ENCODE results near the gene ALDH1B1. TPM values are rescaled to one million over a fixed set of nuclear protein-coding genes. Genes with fewer than 3 reads are reported as not detected.

The ALDH1B1 gene
- total and polyA plus RNA-seq, 2 donors (not counting 1 experiment from before 2014, with no cell fraction given), result 16.2 to 17.4 TPM

GRCh38 chr9:38344566-38345324, 47.8 kb upstream of the ALDH1B1 start:
- Histone ChIP-seq H3K79me2 (ENCODE audit: control insufficient read depth, insufficient read depth, low read length) (no peaks in the 10 kb centered on the region), H3K4me2 (ENCODE audit: extremely low read depth, insufficient read depth, low read length) (no peak overlapping the region), H3K27ac (ENCODE audit: insufficient read depth, low read length) (no peak overlapping the region), H3K9me3 (ENCODE audit: control insufficient read depth, insufficient read depth, low read depth, low read length) (no peaks in the 10 kb centered on the region), H2AFZ (ENCODE audit: low read length) (no peak overlapping the region), H3K27me3 (ENCODE audit: control insufficient read depth, insufficient read depth, low read length) (peaks cover 19% of the 10 kb centered on the region), H3K9ac (ENCODE audit: insufficient read depth, low read length) (no peak overlapping the region), H3K4me1 (ENCODE audit: control insufficient read depth, extremely low read depth, insufficient read depth, low read length) (no peaks in the 10 kb centered on the region), H3K4me3 (replicated peaks in 1 of 4; ENCODE audit: control extremely low read depth in 1 of 4, insufficient read depth in 1 of 4, low read depth in 3 of 4, low read length in 4 of 4) (no peak overlapping the region), H4K20me1 (ENCODE audit: control insufficient read depth, extremely low read depth, insufficient read depth, low read length) (no peaks in the 10 kb centered on the region), H3K36me3 (ENCODE audit: control insufficient read depth, insufficient read depth, low read length) (no peaks in the 10 kb centered on the region)
- DNase-seq (ENCODE audit: low read depth in 2 of 2), result no peak
- no peak for TF ChIP-seq EZH2 (IDR thresholded peaks at IDR 0.05; ENCODE audit: low read length, missing control alignments)
- TF ChIP-seq, protein P1, sequence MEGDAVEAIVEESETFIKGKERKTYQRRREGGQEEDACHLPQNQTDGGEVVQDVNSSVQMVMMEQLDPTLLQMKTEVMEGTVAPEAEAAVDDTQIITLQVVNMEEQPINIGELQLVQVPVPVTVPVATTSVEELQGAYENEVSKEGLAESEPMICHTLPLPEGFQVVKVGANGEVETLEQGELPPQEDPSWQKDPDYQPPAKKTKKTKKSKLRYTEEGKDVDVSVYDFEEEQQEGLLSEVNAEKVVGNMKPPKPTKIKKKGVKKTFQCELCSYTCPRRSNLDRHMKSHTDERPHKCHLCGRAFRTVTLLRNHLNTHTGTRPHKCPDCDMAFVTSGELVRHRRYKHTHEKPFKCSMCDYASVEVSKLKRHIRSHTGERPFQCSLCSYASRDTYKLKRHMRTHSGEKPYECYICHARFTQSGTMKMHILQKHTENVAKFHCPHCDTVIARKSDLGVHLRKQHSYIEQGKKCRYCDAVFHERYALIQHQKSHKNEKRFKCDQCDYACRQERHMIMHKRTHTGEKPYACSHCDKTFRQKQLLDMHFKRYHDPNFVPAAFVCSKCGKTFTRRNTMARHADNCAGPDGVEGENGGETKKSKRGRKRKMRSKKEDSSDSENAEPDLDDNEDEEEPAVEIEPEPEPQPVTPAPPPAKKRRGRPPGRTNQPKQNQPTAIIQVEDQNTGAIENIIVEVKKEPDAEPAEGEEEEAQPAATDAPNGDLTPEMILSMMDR (conservative IDR thresholded peaks at IDR 0.05 in 1 of 2, IDR thresholded peaks at IDR 0.05 in 1 of 2; ENCODE audit: low read depth in 1 of 2, low read length in 2 of 2), result no peak

- H3K4me2 ChIP-seq (ENCODE audit: extremely low read depth, insufficient read depth, low read length), result no peak overlapping the region
- H3K9ac ChIP-seq (ENCODE audit: insufficient read depth, low read length), result no peak overlapping the region
- H3K4me1 ChIP-seq (ENCODE audit: control insufficient read depth, extremely low read depth, insufficient read depth, low read length), result no peaks in the 10 kb centered on the region
- no peak overlapping the region for H3K4me3 ChIP-seq (replicated peaks in 1 of 4; ENCODE audit: control extremely low read depth in 1 of 4, insufficient read depth in 1 of 4, low read depth in 3 of 4, low read length in 4 of 4)
- peaks cover 19% of the 10 kb centered on the region for H3K27me3 ChIP-seq (ENCODE audit: control insufficient read depth, insufficient read depth, low read length)
- H2AFZ ChIP-seq (ENCODE audit: low read length), result no peak overlapping the region
- no peak overlapping the region for H3K27ac ChIP-seq (ENCODE audit: insufficient read depth, low read length)
- H4K20me1 ChIP-seq (ENCODE audit: control insufficient read depth, extremely low read depth, insufficient read depth, low read length), result no peaks in the 10 kb centered on the region
- DNase-seq (ENCODE audit: low read depth in 2 of 2), result no peak
- H3K36me3 ChIP-seq (ENCODE audit: control insufficient read depth, insufficient read depth, low read length), result no peaks in the 10 kb centered on the region
- H3K79me2 ChIP-seq (ENCODE audit: control insufficient read depth, insufficient read depth, low read length), result no peaks in the 10 kb centered on the region
- no peaks in the 10 kb centered on the region for H3K9me3 ChIP-seq (ENCODE audit: control insufficient read depth, insufficient read depth, low read depth, low read length)
- no peak for TF ChIP-seq EZH2 (IDR thresholded peaks at IDR 0.05; ENCODE audit: low read length, missing control alignments)
- TF ChIP-seq, protein P1 (conservative IDR thresholded peaks at IDR 0.05 in 1 of 2, IDR thresholded peaks at IDR 0.05 in 1 of 2; ENCODE audit: low read depth in 1 of 2, low read length in 2 of 2), result no peak
Measured at GRCh38 chr9:38345851-38346755, 46.4 kb upstream of the ALDH1B1 start.

DNA sequence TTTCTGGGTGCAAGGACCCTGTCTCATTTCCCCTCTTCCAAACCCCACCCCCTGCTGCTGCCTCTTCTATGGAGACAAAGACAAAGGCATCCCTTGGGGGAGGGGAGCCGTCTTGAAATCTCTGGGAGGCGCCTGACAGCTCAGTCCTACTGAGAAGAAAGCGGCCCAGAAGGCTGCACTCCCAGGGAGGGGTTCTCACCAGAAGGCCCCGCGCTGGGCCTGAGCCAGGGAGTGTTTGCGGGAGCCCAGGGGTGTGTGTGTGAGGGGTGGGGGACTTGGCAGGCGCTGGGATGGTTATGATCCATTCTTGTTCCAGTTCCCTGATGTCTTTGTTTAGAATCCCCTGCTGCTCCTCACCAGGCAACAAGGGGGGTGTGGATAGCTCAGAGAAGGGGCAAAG, 45.7 kb upstream of the ALDH1B1 start:
- H2AFZ ChIP-seq (ENCODE audit: low read length), result no peak overlapping the region
- TF ChIP-seq, protein P1 (conservative IDR thresholded peaks at IDR 0.05 in 1 of 2, IDR thresholded peaks at IDR 0.05 in 1 of 2; ENCODE audit: low read depth in 1 of 2, low read length in 2 of 2), result no peak
- no peak for TF ChIP-seq EZH2 (IDR thresholded peaks at IDR 0.05; ENCODE audit: low read length, missing control alignments)
- H3K27me3 ChIP-seq (ENCODE audit: control insufficient read depth, insufficient read depth, low read length), result peaks cover 22% of the 10 kb centered on the region
- no peaks in the 10 kb centered on the region for H3K4me1 ChIP-seq (ENCODE audit: control insufficient read depth, extremely low read depth, insufficient read depth, low read length)
- no peak overlapping the region for H3K4me3 ChIP-seq (replicated peaks in 1 of 4; ENCODE audit: control extremely low read depth in 1 of 4, insufficient read depth in 1 of 4, low read depth in 3 of 4, low read length in 4 of 4)
- H4K20me1 ChIP-seq (ENCODE audit: control insufficient read depth, extremely low read depth, insufficient read depth, low read length), result no peaks in the 10 kb centered on the region
- DNase-seq (ENCODE audit: low read depth in 2 of 2), result no peak
- no peak overlapping the region for H3K4me2 ChIP-seq (ENCODE audit: extremely low read depth, insufficient read depth, low read length)
- no peak overlapping the region for H3K9ac ChIP-seq (ENCODE audit: insufficient read depth, low read length)
- no peak overlapping the region for H3K27ac ChIP-seq (ENCODE audit: insufficient read depth, low read length)
- H3K79me2 ChIP-seq (ENCODE audit: control insufficient read depth, insufficient read depth, low read length), result no peaks in the 10 kb centered on the region
- H3K9me3 ChIP-seq (ENCODE audit: control insufficient read depth, insufficient read depth, low read depth, low read length), result no peaks in the 10 kb centered on the region
- no peaks in the 10 kb centered on the region for H3K36me3 ChIP-seq (ENCODE audit: control insufficient read depth, insufficient read depth, low read length)

Measured in fibroblast of lung (primary cell).